K562 treated with DMSO at 1 percent for 24 hours (cell line): Measurements from ENCODE around the gene DEAF1. TPM values are rescaled to one million over a fixed set of nuclear protein-coding genes. Genes with fewer than 3 reads are reported as not detected.

Source experiments
- total RNA-seq: library from RNA; unstranded; fragments of 300-600 nt; gene quantifications from 2 replicates; pipeline ENCODE4 v1.2.3, GENCODE V29; 2022; ENCODE audit warnings: low read depth; ENCODE audit not compliant: insufficient read depth

DEAF1 gene, protein sequence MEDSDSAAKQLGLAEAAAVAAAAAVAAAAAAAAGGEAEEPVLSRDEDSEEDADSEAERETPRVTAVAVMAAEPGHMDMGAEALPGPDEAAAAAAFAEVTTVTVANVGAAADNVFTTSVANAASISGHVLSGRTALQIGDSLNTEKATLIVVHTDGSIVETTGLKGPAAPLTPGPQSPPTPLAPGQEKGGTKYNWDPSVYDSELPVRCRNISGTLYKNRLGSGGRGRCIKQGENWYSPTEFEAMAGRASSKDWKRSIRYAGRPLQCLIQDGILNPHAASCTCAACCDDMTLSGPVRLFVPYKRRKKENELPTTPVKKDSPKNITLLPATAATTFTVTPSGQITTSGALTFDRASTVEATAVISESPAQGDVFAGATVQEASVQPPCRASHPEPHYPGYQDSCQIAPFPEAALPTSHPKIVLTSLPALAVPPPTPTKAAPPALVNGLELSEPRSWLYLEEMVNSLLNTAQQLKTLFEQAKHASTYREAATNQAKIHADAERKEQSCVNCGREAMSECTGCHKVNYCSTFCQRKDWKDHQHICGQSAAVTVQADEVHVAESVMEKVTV
- 87.3 and 88.1 TPM in 2 replicates for total RNA-seq

DNA sequence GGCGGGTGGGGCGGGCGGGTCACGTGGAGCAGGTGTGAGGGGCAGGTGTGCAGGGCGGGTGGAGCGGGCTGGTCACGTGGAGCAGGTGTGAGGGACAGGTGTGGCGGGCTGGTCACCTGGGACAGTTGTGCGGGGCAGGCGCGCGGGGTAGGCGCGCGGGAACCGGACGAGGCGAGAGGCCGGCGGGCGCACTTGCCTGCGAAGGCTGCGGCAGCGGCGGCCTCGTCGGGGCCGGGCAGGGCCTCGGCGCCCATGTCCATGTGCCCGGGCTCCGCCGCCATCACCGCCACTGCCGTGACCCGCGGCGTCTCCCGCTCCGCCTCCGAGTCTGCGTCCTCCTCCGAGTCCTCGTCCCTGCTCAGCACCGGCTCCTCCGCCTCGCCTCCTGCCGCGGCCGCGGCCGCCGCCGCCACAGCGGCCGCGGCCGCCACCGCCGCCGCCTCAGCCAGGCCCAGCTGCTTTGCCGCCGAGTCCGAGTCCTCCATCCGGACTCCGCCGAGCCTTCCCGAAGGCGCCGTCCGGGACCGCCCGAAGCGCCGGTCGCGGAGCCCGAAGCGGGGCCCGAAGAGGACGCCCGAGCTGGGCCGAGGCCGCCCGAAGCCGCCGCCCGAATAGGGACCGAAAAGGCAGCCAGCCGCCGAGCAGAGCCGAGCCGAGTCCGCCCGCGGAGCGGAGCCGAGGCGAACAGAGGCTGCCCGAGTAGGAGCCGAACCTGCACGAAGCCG, at the start of gene DEAF1:
TSS of gene DEAF1 (minus strand) at position 660 of the 725 bp plus-strand sequence. CDS start at position 485, 175 bp downstream.

DNA sequence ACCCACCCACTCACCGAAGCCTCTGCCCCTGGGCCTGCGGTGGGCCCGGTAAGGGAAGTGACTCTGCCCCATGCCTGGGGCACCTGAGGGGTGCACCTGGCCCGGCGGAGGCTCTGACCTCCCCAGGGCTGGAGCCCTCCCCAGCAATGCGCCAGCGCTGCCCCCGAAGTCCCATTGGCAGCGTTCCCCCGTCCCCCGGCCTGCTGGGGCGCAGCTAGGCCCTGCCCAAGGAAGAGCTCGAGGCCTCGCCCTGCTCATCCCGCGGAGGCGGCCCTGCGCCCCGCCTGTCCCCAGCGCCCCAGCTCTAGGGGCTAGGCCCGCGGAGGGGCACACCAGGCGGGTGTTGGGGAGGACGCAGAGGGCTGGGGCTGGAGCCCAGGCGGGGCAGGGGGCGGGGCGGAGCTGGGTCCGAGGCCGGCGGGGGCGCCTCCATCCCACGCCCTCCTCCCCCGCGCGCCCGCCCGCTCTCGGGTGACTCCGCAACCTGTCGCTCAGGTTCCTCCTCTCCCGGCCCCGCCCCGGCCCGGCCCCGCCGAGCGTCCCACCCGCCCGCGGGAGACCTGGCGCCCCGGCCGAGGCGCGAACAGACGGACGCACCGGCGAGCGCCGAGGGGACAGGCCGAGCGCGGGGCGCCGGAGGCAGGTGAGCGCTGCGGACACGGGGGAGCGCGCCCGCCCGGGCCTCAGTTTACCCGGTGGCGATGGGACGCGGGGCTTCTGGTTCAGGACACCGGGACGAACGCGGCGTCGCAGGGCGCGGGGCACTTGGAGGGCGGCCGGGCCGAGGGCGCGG, 10.8 kb upstream of the DEAF1 start, which contains the start of gene EPS8L2:
TSS of gene EPS8L2 (plus strand) at position 586 of the 793 bp plus-strand sequence. CDS start 3,177 bp downstream, outside the sequence.

DNA sequence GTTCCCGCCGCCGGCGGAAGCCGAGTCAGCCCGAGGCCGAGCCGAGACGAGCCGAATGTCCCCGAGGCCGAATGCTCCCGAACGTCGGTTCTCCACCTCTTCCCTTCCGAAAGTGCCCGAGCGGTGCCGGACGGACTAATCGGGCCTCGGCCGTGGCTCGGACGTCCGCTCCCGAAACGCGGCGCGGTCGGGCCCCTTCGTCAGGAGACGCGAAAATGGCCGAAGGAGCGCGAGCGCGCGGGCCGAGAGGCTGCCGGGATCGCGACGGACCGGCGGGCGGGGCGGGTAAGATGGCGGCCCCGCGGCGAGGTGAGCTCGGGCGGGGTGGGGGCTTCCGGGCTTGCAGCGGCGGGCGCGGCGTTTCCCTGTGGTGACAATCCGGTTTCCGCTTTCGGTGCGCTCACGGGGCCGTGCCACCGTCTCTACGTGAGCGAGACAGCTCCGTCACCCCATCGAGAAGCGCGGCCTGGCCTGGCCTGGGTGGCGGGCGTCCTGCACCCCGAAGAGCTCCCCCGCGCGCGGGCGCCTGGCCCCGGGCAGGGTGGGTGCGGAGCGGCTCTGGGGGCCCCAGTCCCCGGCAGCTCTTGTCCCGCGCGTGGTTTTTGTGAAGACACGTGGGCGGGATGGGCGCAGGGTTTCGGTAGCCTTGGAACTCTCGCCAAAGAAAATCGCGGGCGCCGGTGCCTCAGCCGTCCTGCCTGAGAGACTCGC, 671 bp upstream of the DEAF1 start, which contains the start of gene TMEM80:
TSS of gene TMEM80 (plus strand) at position 279 of the 711 bp plus-strand sequence. CDS start at position 291, 12 bp downstream.

DNA sequence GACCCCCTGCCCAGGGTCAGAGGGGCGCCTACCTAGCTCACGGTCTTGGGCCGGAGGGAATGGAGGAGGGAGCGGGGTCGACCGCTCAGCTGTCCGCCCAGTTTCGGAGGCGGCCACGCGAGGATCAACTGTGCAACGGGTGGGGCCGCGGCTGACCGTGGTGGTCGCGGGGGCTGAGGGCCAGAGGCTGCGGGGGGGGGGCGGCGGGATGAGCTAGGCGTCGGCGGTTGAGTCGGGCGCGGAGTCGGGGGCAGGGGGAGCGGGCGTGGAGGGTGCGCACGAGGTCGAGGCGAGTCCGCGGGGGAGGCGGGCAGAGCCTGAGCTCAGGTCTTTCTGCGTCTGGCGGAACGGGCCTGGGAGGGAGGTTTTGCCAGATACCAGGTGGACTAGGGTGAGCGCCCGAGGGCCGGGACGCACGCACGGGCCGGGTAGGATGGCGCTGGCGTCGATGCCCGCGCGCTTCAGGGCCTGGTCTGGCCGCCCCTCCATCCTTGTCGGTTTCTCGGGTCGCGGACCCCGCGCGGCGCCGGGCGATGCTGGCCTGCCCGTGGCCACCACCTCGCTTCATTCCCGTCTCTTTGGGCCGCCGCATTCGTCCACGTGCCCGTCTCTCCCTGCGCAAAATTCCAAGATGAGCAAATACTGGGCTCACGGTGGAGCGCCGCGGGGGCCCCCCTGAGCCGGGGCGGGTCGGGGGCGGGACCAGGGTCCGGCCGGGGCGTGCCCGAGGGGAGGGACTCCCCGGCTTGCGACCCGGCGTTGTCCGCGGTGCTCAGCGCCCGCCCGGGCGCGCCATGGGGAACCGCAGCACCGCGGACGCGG, 58.3 kb downstream of the DEAF1 start, which contains the start of gene DRD4:
TSS of gene DRD4 (plus strand) at position 759 of the 822 bp plus-strand sequence. CDS start at position 795, 36 bp downstream.

DNA sequence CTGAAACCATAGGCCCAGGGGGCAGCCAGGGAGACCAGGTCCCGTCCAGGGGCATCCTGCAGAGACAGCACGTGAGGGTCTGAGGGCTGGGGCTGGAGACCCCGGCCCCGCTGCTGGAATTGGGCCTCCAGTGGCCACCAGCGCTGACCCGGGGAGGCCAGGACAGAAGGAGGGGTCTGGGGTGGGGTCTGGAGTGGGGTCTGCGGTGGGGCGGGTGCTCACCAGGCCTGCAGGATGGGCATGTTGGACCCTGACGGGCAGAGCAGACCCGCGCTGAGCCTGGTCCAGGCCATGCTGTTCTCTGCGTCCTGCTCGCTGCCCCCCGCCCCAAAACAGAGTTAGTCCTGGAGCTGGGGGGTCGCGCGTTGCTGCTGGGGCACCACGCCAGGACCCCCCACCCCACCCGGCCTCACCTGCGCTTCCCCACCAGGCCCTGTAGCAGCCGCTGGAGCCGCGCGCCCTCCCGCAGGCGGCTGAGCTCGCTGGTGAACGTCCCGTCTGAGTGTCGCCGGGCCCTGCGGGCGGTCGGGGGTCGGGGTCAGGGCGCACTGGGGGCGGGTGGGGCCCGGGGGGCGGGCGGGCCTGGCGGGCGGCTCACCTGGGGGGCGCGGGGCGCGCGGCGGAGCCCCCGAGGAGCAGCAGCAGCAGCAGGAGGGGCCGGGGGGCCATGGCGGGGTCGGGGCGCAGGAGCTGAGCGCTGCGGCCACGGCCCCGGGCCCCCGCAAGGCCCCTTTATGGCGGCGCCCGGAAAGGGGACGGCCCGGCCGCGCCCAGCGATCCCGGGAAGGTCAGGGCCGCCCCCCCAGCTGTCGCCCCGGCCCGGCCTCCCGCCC, 68.3 kb downstream of the DEAF1 start, which contains the start of gene SCT:
TSS of gene SCT (minus strand) at position 707 of the 833 bp plus-strand sequence. CDS start at position 669, 38 bp downstream.

DNA sequence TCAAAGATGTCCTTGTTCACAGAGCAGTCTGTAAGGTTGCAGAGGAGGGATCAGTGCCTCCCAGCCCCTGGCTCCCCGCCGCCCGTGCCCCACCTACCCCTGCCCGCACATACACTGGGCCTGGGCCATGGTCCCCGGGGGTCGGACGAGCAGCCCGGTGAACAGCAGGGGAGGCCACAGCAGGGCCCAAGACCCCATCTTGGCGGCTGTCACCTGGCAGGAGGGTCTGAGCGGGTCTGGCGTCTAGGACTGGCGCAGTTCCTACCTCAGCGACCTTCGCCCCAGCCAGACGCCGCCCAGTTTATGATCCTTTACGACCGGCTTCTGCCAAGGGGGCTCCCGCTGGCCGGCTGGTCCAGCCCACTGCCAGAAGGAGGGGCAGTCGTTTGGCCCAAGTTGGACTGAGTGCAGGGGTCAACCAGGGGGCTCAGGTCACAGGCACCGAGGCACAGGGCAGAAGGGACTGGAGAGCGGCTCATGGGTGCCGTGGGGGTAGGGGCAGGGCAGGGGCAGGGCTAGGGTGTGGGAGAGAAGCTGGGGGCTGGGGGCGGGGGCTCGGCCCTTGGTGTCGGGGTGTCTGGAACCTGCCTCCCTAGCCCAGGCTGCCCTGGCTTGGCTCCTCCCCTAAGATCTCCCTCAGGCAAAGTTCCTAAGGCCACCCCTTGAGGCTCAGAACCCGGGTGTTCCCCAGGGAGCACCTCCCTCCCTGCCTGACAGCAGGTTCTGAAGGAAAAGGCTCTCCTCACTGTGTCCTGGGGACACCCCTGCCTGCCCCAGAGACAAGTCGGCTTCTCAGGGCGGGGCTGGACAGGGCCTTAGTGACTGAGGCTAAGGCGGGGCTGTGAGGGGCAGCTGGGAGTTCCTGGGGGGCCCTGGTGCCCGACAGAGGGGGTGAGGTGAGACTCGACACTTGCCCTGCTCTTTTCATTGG, 70.1 kb downstream of the DEAF1 start, which contains the start of gene CDHR5:
TSS of gene CDHR5 (minus strand) at position 251 of the 931 bp plus-strand sequence. CDS start at position 198, 53 bp downstream.

DNA sequence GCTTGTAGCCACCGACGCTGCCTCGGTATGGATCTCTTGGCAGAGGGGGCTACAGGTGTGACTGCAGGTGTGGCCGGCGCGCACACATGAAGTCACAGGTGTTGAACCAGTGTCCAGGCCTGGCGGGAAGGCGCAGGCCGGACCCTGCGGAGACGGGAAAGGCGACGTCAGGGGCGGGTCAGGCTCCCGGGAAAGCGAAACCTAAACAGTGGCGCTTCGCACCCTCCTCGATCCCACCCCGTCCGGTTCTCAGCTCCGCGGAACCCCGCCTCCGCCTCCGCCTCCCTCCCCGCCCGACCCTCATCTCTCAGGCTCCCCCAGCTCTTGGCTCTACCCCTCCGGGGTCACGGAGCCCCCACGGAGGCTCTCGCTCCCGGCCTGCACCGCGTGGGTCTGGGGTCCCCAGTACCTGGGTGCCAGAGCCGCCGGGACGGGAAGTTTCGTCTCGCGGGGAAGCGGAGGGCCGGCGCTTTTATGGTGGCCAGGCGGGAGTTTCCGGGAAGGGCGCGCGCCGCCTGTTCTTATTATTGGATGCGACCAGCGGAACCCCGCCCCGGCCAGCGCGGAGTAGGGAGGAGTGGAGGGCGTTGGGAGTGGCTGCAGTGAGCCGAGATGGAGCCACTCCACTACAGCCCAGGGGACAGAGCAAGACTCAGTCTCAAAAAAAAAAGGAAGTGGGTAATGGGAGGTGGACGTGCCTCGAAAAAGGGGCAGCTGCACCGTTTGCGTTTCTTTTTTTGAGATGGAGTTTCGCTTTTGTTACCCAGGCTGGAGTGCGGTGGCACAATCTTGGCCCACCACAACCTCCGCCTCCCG, 79.3 kb downstream of the DEAF1 start, which contains the start of gene IRF7:
TSS of gene IRF7 (minus strand) at position 447 of the 816 bp plus-strand sequence. CDS start 586 bp downstream, outside the sequence.

Other genes with a start within 250 kb of the DEAF1 start
- gene PTDSS2, start 244.9 kb downstream of the DEAF1 start, total RNA-seq: 55.5 and 69.8 TPM in 2 replicates
- 211 and 239 TPM in 2 replicates for gene RNH1, start 188.0 kb downstream of the DEAF1 start, total RNA-seq
- gene HRAS, start 159.6 kb downstream of the DEAF1 start, total RNA-seq: 49.2 and 65.2 TPM in 2 replicates
- gene LRRC56, start 157.7 kb downstream of the DEAF1 start, total RNA-seq: 4.8 and 5.2 TPM in 2 replicates
- gene LMNTD2, start 134.5 kb downstream of the DEAF1 start, total RNA-seq: 4.7 and 6.5 TPM in 2 replicates
- 67.9 and 72.1 TPM in 2 replicates for gene RASSF7, start 134.3 kb downstream of the DEAF1 start, total RNA-seq
- 26.0 TPM in 2 replicates for gene PHRF1, start 118.8 kb downstream of the DEAF1 start, total RNA-seq
- 52.2 and 58.6 TPM in 2 replicates for gene IRF7, start 79.3 kb downstream of the DEAF1 start, total RNA-seq
- gene CDHR5, start 70.3 kb downstream of the DEAF1 start, total RNA-seq: 0.25 and 0.28 TPM in 2 replicates
- gene SCT, start 68.0 kb downstream of the DEAF1 start, total RNA-seq: not detected in 2 replicates
- 1.0 and 1.1 TPM in 2 replicates for gene DRD4, start 58.0 kb downstream of the DEAF1 start, total RNA-seq
- gene TMEM80, start 594 bp upstream of the DEAF1 start, total RNA-seq: 21.3 and 25.2 TPM in 2 replicates
- 7.8 and 11.6 TPM in 2 replicates for gene EPS8L2, start 11.0 kb upstream of the DEAF1 start, total RNA-seq
- gene TALDO1, start 52.2 kb upstream of the DEAF1 start, total RNA-seq: 501 and 539 TPM in 2 replicates
- 71.7 and 110 TPM in 2 replicates for gene GATD1, start 82.3 kb upstream of the DEAF1 start, total RNA-seq
- gene CEND1, start 94.9 kb upstream of the DEAF1 start, total RNA-seq: 1.6 TPM in 1 of 2 replicates, not detected in the other
- gene SLC25A22, start 103.1 kb upstream of the DEAF1 start, total RNA-seq: 35.7 and 42.0 TPM in 2 replicates
- gene PIDD1, start 110.0 kb upstream of the DEAF1 start, total RNA-seq: 29.6 and 32.0 TPM in 2 replicates
- 1,895 and 1,983 TPM in 2 replicates for gene RPLP2, start 114.7 kb upstream of the DEAF1 start, total RNA-seq
- gene PNPLA2, start 123.7 kb upstream of the DEAF1 start, total RNA-seq: 201 and 202 TPM in 2 replicates
- 35.3 and 36.8 TPM in 2 replicates for gene CRACR2B, start 132.7 kb upstream of the DEAF1 start, total RNA-seq
- gene CD151, start 137.7 kb upstream of the DEAF1 start, total RNA-seq: 198 and 203 TPM in 2 replicates
- 74.9 and 76.7 TPM in 2 replicates for gene POLR2L, start 147.3 kb upstream of the DEAF1 start, total RNA-seq
- gene TSPAN4, start 147.6 kb upstream of the DEAF1 start, total RNA-seq: 17.2 and 27.2 TPM in 2 replicates
- 75.4 and 78.7 TPM in 2 replicates for gene CHID1, start 215.6 kb upstream of the DEAF1 start, total RNA-seq
- 49.4 and 51.6 TPM in 2 replicates for gene AP2A2, start 230.6 kb upstream of the DEAF1 start, total RNA-seq